ENCODE results near the gene CACNA2D2. TPM values are rescaled to one million over a fixed set of nuclear protein-coding genes. Genes with fewer than 3 reads are reported as not detected.

The CACNA2D2 gene
- total RNA-seq, 5 donors from 2014 or later (not counting 1 experiment from before 2014, with no cell fraction given): 2.6 to 8.9 (median 4.1) TPM

GRCh38 chr3:50314342-50314741, 189.1 kb downstream of the CACNA2D2 start:
- no peaks in the 10 kb centered on the region for H3K36me3 Mint-ChIP-seq
- DNase-seq (no peak), ATAC-seq (replicated peaks in 1 of 4) (no peak)
- Histone ChIP-seq H3K9me3 (no peaks in the 10 kb centered on the region), H3K4me1 (ENCODE audit: control insufficient read depth in 1 of 2, extremely low read depth in 1 of 2, insufficient read depth in 2 of 2, low read length in 2 of 2) (peaks cover 0 to 38% of the 10 kb centered on the region in 2 experiments), H3K4me3 (ENCODE audit: control insufficient read depth in 1 of 2, extremely low read depth in 1 of 2, low read length in 1 of 2) (no peak overlapping the region), H3K36me3 (ENCODE audit: control insufficient read depth in 2 of 2, extremely low read depth in 1 of 2, insufficient read depth in 1 of 2, low read length in 1 of 2) (no peaks in the 10 kb centered on the region), H3K27ac (ENCODE audit: low read length) (no peak overlapping the region), H3K27me3 (replicated peaks in 1 of 2; ENCODE audit: control insufficient read depth in 2 of 2, extremely low read depth in 1 of 2, insufficient read depth in 2 of 2, low read length in 1 of 2) (no peaks in the 10 kb centered on the region)
- WGBS (ENCODE audit: insufficient coverage): 93% methylated on average over 3 of the region's 3 CpGs
- peaks cover 12 to 32% (median 24%) of the 10 kb centered on the region in 3 donors for H3K4me1 Mint-ChIP-seq
- CTCF ChIA-PET: interaction anchor here in 1 of 2 donors (0.6 kb wide), 1 partner anchor 723 kb away, joined by 4 read pairs; no protein-coding TSS in a partner anchor
- POLR2A ChIA-PET: no interaction called here
- H3K27ac Mint-ChIP-seq: no peak overlapping the region
- no peaks in the 10 kb centered on the region for H3K9me3 Mint-ChIP-seq
- H3K27me3 Mint-ChIP-seq: no peaks in the 10 kb centered on the region
- no peak overlapping the region for H3K4me3 Mint-ChIP-seq

Other genes with a start within 250 kb of the CACNA2D2 start
- gene SEMA3B, start 234.5 kb downstream of the CACNA2D2 start, total RNA-seq: 1 to 10 TPM in 3 of 5 donors, under 1 TPM in 2; 0.33 to 2.5 (median 1.5) TPM
- gene LSMEM2, start 224.5 kb downstream of the CACNA2D2 start, total RNA-seq: not detected
- 10 to 100 TPM; 50.0 to 91.2 (median 75.9) TPM for gene IFRD2, start 211.2 kb downstream of the CACNA2D2 start, total RNA-seq
- 1 to 10 TPM; 2.6 to 6.2 (median 3.9) TPM for gene HYAL3, start 204.2 kb downstream of the CACNA2D2 start, total RNA-seq
- 10 to 100 TPM; 33.8 to 45.7 (median 43.9) TPM for gene NAA80, start 204.2 kb downstream of the CACNA2D2 start, total RNA-seq
- under 1 TPM in 3 of 5 donors, not detected in 2; 0.61 to 0.79 (median 0.69) TPM for gene HYAL1, start 200.1 kb downstream of the CACNA2D2 start, total RNA-seq
- 1 to 10 TPM in 4 of 5 donors, under 1 TPM in 1; 0.50 to 6.8 (median 3.0) TPM for gene HYAL2, start 180.9 kb downstream of the CACNA2D2 start, total RNA-seq
- 10 to 100 TPM; 14.9 to 33.1 (median 26.8) TPM for gene TUSC2, start 175.4 kb downstream of the CACNA2D2 start, total RNA-seq
- gene RASSF1, start 162.8 kb downstream of the CACNA2D2 start, total RNA-seq: 100 to 1,000 TPM in 1 of 5 donors, 10 to 100 TPM in 4; 73.2 to 153 (median 79.6) TPM
- gene ZMYND10, start 157.9 kb downstream of the CACNA2D2 start, total RNA-seq: 1 to 10 TPM; 1.2 to 6.1 (median 2.9) TPM
- gene NPRL2, start 152.9 kb downstream of the CACNA2D2 start, total RNA-seq: 10 to 100 TPM; 26.6 to 52.2 (median 48.1) TPM
- gene CYB561D2, start 152.8 kb downstream of the CACNA2D2 start, total RNA-seq: 10 to 100 TPM; 25.7 to 45.3 (median 32.7) TPM
- gene TMEM115, start 144.1 kb downstream of the CACNA2D2 start, total RNA-seq: 10 to 100 TPM; 13.9 to 35.2 (median 33.1) TPM
- 10 to 100 TPM; 15.3 to 24.7 (median 19.5) TPM for gene C3orf18, start 64.1 kb upstream of the CACNA2D2 start, total RNA-seq
- 10 to 100 TPM; 35.5 to 66.6 (median 42.0) TPM for gene HEMK1, start 65.9 kb upstream of the CACNA2D2 start, total RNA-seq
- gene CISH, start 108.1 kb upstream of the CACNA2D2 start, total RNA-seq: 100 to 1,000 TPM in 3 of 5 donors, 10 to 100 TPM in 2; 37.4 to 217 (median 190) TPM
- 10 to 100 TPM; 35.1 to 66.6 (median 53.0) TPM for gene MAPKAPK3, start 113.5 kb upstream of the CACNA2D2 start, total RNA-seq
- 1 to 10 TPM; 2.0 to 3.2 (median 2.6) TPM for gene DOCK3, start 171.3 kb upstream of the CACNA2D2 start, total RNA-seq